UCSD-AML1 (cell line): ENCODE data around the gene CLEC3B.
"Not testable (repeated sequence)": the region's sequence is repeated elsewhere in the genome, so short reads cannot be mapped to it uniquely, and the experiment has no call there.

Experiments
- DNase-seq: peaks from one replicate; lab custom pipeline; 2025; ENCODE audit not compliant: unreplicated experiment; lab: John Stamatoyannopoulos, UW

The CLEC3B gene

GRCh38 chr3:45034612-45035252, 8.6 kb downstream of the CLEC3B start:
- peak; percentile 79 for DNase-seq

- no peak for DNase-seq
Observed at GRCh38 chr3:45035441-45036301, 9.6 kb downstream of the CLEC3B start.

GRCh38 chr3:45037720-45038455, 11.8 kb downstream of the CLEC3B start:
- DNase-seq, result peak; percentile 89

GRCh38 chr3:45041666-45042065, 15.6 kb downstream of the CLEC3B start:
- no peak for DNase-seq

GRCh38 chr3:45042162-45042561, 16.1 kb downstream of the CLEC3B start:
- no peak for DNase-seq

GRCh38 chr3:45043728-45044299, 17.7 kb downstream of the CLEC3B start:
- no peak for DNase-seq

- no peak for DNase-seq
Observed at GRCh38 chr3:45048244-45048643, 22.1 kb downstream of the CLEC3B start.

GRCh38 chr3:45049807-45050206, 23.7 kb downstream of the CLEC3B start:
- DNase-seq, result no peak

- no peak for DNase-seq
Observed at GRCh38 chr3:45051685-45052084, 25.6 kb downstream of the CLEC3B start.

- not testable (repeated sequence) for DNase-seq
Observed at GRCh38 chr3:45053805-45054195, 27.7 kb downstream of the CLEC3B start.

- no peak for DNase-seq
Observed at GRCh38 chr3:45054196-45054857, 28.2 kb downstream of the CLEC3B start.

GRCh38 chr3:45055032-45055410, 28.9 kb downstream of the CLEC3B start:
- no peak for DNase-seq

- DNase-seq, result no peak
Observed at GRCh38 chr3:45055411-45056143, 29.5 kb downstream of the CLEC3B start.

GRCh38 chr3:45056608-45057301, 30.7 kb downstream of the CLEC3B start:
- no peak for DNase-seq

GRCh38 chr3:45057557-45057956, 31.5 kb downstream of the CLEC3B start:
- DNase-seq, result no peak

GRCh38 chr3:45059132-45059531, 33.0 kb downstream of the CLEC3B start:
- DNase-seq, result no peak

GRCh38 chr3:45060165-45060892, 34.2 kb downstream of the CLEC3B start:
- DNase-seq, result no peak

- no peak for DNase-seq
Observed at GRCh38 chr3:45062697-45063070, 36.6 kb downstream of the CLEC3B start.
